GM21381 (cell line): ENCODE data around the gene PXT1.
"Not testable (repeated sequence)": the region's sequence is repeated elsewhere in the genome, so short reads cannot be mapped to it uniquely, and the experiment has no call there.

Experiments used
- ATAC-seq: cut with Tn5 transposase; IDR thresholded peaks from one replicate; pipeline ENCODE4 v1.9.1; 2021; ENCODE audit warnings: mild to moderate bottlenecking, moderate library complexity; ENCODE audit not compliant: unreplicated experiment

PXT1 gene

DNA sequence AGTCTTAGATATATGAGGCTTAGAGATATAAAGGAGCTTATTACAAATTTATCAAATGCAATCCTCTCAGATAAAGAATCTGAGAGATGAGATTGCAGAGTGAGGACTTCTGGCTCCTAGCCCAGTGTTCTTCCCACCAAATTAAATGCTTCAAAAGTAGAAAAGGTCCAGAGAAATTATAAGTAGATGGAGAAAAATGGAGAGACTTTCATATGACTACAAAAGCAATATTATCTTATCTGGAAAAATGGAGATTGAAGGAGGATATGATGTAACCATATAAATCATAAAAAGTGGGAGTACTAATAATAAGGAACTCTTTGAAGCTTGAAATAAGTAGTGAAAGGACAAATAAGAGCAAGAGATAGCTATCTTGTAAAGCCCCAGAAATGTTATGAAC lies 3.0 kb upstream of the PXT1 start:
- no peak for ATAC-seq

DNA sequence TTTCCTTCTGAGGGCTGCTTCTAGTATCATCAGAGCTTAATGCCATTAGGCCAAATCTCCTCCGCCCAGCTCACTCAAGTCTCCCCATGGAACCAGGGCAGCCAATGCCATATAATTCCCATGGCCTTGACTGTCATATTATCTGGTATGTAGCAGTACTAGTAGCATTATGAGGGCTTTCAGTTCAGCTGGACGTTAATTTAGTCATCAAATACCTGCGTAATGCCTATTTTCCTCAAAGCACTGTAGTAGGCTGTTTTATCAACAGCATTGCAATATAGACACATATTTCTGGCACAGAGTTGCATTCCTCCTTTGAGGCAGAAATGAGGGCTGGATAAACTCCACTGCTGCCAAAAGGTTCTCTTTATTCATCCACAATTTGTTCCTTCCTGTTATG lies 1.8 kb upstream of the PXT1 start:
- no peak for ATAC-seq

DNA sequence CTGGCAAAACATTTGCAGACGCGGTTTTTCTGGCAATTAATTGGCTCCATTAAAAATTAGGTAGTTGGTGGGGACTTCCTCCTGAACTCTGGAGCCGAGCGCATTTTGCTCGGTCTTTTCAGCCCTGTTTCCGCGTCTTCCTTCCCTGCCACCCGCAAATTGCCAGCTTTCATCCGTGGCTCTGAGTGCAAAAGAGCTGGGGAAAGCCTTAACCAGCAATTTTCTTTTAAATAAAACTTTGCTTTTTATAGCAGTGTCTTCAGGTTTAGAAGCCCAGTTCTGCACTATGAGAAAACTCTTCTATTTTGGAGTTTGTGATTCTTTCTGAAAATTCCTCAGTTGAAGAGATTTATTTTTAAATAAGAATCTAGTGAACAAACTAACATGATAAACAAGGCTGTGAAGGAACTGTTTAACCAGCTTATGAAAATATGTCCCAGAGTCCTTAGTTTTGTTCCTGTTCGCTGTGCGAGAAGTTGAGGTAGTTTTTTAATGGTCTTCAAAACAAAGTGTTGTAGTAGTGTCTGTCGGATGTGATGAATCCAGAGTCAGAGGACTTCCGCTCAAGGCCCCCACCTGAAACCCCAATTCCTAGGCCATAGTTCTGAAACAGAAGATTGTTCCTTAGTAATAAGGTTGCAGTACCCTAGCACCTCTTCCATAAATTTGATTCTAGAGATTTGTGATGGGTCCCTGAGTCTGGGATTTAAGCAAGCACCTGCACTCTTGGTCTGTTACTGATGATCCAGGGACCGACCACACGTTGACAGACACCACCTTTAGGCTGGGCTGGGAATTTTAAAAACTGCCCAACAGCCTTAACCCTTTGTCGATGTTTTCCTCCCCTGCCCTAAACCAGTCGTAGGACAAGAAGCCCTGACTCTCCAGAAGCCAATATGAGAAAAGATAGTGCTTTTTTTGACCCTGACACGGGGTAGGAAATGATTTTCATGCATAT lies 1.1 kb upstream of the PXT1 start:
- ATAC-seq: no peak

DNA sequence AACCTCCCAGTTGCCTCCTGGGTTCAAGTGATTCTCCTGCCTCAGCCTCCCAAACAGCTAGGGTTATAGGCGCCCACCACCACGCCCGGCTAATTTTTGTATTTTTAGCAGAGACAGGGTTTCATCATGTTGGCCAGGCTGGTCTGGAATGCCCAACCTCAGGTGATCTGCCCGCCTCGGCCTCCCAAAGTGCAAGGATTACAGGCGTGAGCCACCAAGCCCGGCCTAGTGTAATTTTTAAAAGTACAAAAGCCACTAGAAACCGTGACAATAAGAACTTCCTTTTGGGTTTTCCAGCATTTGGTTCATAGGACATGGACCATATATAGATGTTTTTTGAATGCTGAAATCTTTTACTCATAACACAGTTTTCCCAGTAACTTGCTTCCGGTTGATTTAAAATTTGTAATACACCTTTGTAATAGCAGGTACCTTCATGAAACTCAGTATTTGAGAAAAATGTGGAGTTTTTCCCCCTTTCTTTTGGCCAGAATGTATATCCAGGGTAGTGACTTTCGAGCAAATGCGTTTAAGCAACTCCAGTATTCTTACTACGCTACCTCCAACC lies 467 bp downstream of the PXT1 start:
- ATAC-seq: no peak

- ATAC-seq: peak; percentile 40
These were observed 1.3 kb downstream of the PXT1 start for GRCh38 chr6:36441307-36441894.

DNA sequence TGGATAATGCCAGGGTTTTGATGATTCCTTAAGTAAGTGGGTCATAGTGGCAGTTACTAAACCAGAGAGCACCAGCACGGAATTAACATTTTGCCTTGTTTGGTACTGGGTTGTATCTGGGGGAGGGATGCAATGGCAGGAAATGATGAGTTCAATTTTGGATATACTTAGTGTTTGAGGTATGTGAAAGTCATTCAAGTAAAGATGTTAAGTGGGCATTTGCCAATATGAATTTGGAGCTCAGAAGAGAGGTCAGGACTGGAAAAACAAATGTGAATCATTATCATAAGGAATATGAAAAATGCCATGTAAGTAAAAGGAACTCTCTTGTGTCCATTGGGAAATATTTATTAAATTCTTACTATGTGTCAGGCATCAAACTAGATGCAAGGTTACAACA lies 6.2 kb downstream of the PXT1 start:
- ATAC-seq: no peak

- no peak for ATAC-seq
These were observed 10.4 kb downstream of the PXT1 start for GRCh38 chr6:36432151-36432671.

- no peak for ATAC-seq
These were observed 11.5 kb downstream of the PXT1 start for GRCh38 chr6:36431197-36431596.

- no peak for ATAC-seq
These were observed 12.3 kb downstream of the PXT1 start for GRCh38 chr6:36430351-36430750.

- ATAC-seq: no peak
These were observed 13.7 kb downstream of the PXT1 start for GRCh38 chr6:36428911-36429310.

GRCh38 chr6:36426622-36427021 lies 16.0 kb downstream of the PXT1 start:
- no peak for ATAC-seq

- peak; percentile 90 for ATAC-seq
These were observed 19.4 kb downstream of the PXT1 start for GRCh38 chr6:36423101-36423824.

GRCh38 chr6:36422714-36423100 lies 19.9 kb downstream of the PXT1 start:
- ATAC-seq: no peak

DNA sequence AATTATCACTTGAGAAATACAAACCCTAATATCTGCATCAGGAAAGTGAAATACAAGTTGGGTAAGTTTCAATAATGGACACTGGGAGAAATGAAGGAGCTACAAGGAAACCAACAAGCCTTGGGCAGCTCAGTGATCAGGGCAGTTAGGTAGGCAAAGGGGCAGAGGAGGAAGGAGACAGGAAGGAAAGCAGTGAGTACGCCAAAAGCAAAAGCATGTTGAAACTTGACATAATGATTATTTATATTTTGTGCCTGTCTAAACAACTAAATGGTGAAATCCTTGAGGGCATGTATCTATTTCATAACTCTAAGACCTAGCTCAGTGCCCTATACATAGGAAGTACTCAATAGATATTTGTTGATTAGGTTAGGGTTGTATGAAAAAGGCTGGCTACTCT lies 23.3 kb downstream of the PXT1 start:
- no peak for ATAC-seq

- ATAC-seq: no peak
These were observed 24.1 kb downstream of the PXT1 start for GRCh38 chr6:36418558-36418957.

- ATAC-seq: no peak
These were observed 28.2 kb downstream of the PXT1 start for GRCh38 chr6:36414481-36414880.

- ATAC-seq: no peak
These were observed 28.9 kb downstream of the PXT1 start for GRCh38 chr6:36413489-36414480.

GRCh38 chr6:36409718-36410117 lies 32.9 kb downstream of the PXT1 start:
- not testable (repeated sequence) for ATAC-seq

DNA sequence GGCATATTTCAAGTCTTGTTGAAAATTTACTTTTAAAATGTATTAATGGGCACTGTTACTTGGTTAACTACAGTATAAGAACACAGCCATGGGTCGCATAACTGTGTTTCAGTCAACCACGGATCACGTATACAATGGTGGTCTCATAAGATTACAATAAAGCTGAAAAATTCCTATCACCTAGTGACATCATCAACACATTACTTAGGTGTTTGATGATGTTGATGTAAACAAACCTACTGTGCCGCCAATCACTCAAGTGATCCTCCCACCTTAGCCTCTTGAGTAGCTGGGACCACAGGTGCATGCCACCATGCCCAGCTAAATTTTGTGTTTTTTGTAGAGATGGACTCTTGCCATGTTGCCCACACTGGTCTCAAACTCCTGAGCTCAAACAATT lies 38.5 kb downstream of the PXT1 start:
- no peak for ATAC-seq

DNA sequence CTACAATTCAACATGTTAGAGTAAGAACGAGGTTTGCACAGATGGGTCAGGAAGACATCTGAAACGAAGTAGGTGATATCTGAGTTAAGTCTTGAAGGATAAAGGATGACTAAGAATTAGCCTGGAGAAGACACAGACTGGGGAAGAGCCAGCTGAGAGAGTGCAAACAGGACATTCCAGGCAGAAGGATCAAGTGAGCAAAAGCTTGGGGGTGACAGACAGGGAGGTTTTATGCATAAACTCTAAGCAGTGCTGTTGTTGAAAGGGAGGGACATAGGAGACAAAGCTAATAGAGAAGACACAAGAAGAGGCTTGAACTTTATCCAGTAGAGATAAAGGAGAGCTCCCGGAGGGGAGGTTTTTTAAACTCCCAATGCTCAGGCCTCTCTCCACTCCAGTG lies 40.2 kb downstream of the PXT1 start:
- ATAC-seq: no peak
